H9 (cell line): ENCODE data around the gene ICAM2. TPM values are rescaled to one million over a fixed set of nuclear protein-coding genes. Genes with fewer than 3 reads are reported as not detected.

Experiments
- DNase-seq: peaks from one replicate; pipeline ENCODE4 v3.0.0-alpha.2; 2017
- H2AFZ ChIP-seq: one replicate; pipeline ENCODE4 v1.6.1; 2013; ENCODE audit warnings: mild to moderate bottlenecking, low read length, control low read depth, moderate library complexity
- H2AK5ac ChIP-seq: 2 replicates; pipeline ENCODE4 v1.6.1; 2013; ENCODE audit warnings: low read length, control low read depth, mixed read lengths; ENCODE audit not compliant: insufficient read length
- H2BK120ac ChIP-seq: one replicate; pipeline ENCODE4 v1.6.1; 2013; ENCODE audit warnings: low read depth, mild to moderate bottlenecking, low read length, control low read depth, inconsistent platforms; ENCODE audit not compliant: poor library complexity, severe bottlenecking
- H2BK12ac ChIP-seq: 2 replicates; pipeline ENCODE4 v1.6.1; 2013; ENCODE audit warnings: low read length, control low read depth, mixed read lengths, low read depth; ENCODE audit not compliant: insufficient read length
- H2BK15ac ChIP-seq: 2 replicates; pipeline ENCODE4 v1.6.1; 2013; ENCODE audit warnings: low read depth, low read length, control low read depth
- H2BK20ac ChIP-seq: one replicate; pipeline ENCODE4 v1.6.1; 2013; ENCODE audit warnings: low read depth, mild to moderate bottlenecking, low read length, control low read depth, inconsistent platforms; ENCODE audit not compliant: poor library complexity, severe bottlenecking
- H2BK5ac ChIP-seq: 2 replicates; pipeline ENCODE4 v1.6.1; 2013; ENCODE audit warnings: low read length, control low read depth, mixed read lengths; ENCODE audit not compliant: insufficient read length
- H3K14ac ChIP-seq: 2 replicates; pipeline ENCODE4 v1.6.1; 2013; ENCODE audit warnings: low read length, control low read depth; ENCODE audit not compliant: insufficient read depth
- H3K18ac ChIP-seq: 2 replicates; pipeline ENCODE4 v1.6.1; 2013; ENCODE audit warnings: low read depth, mild to moderate bottlenecking, mixed read lengths, low read length, control low read depth; ENCODE audit not compliant: insufficient read length
- H3K23ac ChIP-seq: 2 replicates; pipeline ENCODE4 v1.6.1; 2013; ENCODE audit warnings: low read length, control low read depth, mixed read lengths, low read depth; ENCODE audit not compliant: insufficient read length
- H3K23me2 ChIP-seq: 2 replicates; pipeline ENCODE4 v1.6.1; 2013; ENCODE audit warnings: low read depth, mild to moderate bottlenecking, mixed read lengths, low read length, control low read depth; ENCODE audit not compliant: insufficient read length, poor library complexity, severe bottlenecking
- H3K27ac ChIP-seq: 2 replicates; pipeline ENCODE4 v1.5.1; 2013; ENCODE audit warnings: low read length, control low read depth, mixed read lengths, low read depth; ENCODE audit not compliant: insufficient read length
- H3K27me3 ChIP-seq: 2 replicates; pipeline ENCODE4 v1.6.1; 2013; ENCODE audit warnings: low read length, control low read depth, inconsistent platforms; ENCODE audit not compliant: insufficient read depth
- H3K4ac ChIP-seq: 2 replicates; pipeline ENCODE4 v1.6.1; 2013; ENCODE audit warnings: low read depth, mild to moderate bottlenecking, control low read depth, inconsistent platforms, low read length, moderate library complexity
- H3K4me1 ChIP-seq: 2 replicates; pipeline ENCODE4 v1.6.1; 2013; ENCODE audit warnings: low read length, control low read depth, inconsistent platforms; ENCODE audit not compliant: insufficient read depth
- H3K4me2 ChIP-seq: 2 replicates; pipeline ENCODE4 v1.6.1; 2013; ENCODE audit warnings: low read length, control low read depth, mixed read lengths; ENCODE audit not compliant: insufficient read length, insufficient read depth
- H3K56ac ChIP-seq: 2 replicates; pipeline ENCODE4 v1.6.1; 2013; ENCODE audit warnings: low read depth, mild to moderate bottlenecking, mixed read lengths, low read length, control low read depth; ENCODE audit not compliant: insufficient read length
- H3K79me1 ChIP-seq: 2 replicates; pipeline ENCODE4 v1.6.1; 2013; ENCODE audit warnings: low read depth, mild to moderate bottlenecking, moderate library complexity, low read length, control low read depth, inconsistent platforms; ENCODE audit not compliant: insufficient read depth, poor library complexity, severe bottlenecking
- H3K79me2 ChIP-seq: 2 replicates; pipeline ENCODE4 v1.6.1; 2013; ENCODE audit warnings: low read length, control low read depth, inconsistent platforms; ENCODE audit not compliant: insufficient read depth
- H3K9ac ChIP-seq: 2 replicates; pipeline ENCODE4 v1.6.1; 2013; ENCODE audit warnings: low read length, control low read depth, mixed read lengths; ENCODE audit not compliant: insufficient read length; ENCODE audit errors: extremely low read depth
- H3K9me3 ChIP-seq: one replicate; pipeline ENCODE4 v1.6.1; 2013; ENCODE audit warnings: low read depth, low read length, inconsistent platforms; ENCODE audit not compliant: control insufficient read depth
- H3T11ph ChIP-seq: one replicate; pipeline ENCODE4 v1.6.1; 2013; ENCODE audit warnings: mild to moderate bottlenecking, low read length, control low read depth, inconsistent platforms
- H4K20me1 ChIP-seq: one replicate; pipeline ENCODE4 v1.6.1; 2013; ENCODE audit not compliant: control insufficient read depth, insufficient read length, insufficient read depth
- H4K5ac ChIP-seq: 2 replicates; pipeline ENCODE4 v1.6.1; 2013; ENCODE audit warnings: low read depth, mild to moderate bottlenecking, mixed read lengths, low read length, control low read depth; ENCODE audit not compliant: insufficient read length
- H4K8ac ChIP-seq: replicated peaks from 2 replicates; pipeline ENCODE4 v1.6.1; 2013; ENCODE audit warnings: low read length, control low read depth, mixed read lengths, low read depth; ENCODE audit not compliant: insufficient read length
- H4K91ac ChIP-seq: 2 replicates; pipeline ENCODE4 v1.6.1; 2013; ENCODE audit warnings: low read depth, mild to moderate bottlenecking, moderate library complexity, mixed read lengths, low read length, control low read depth; ENCODE audit not compliant: insufficient read length
- H3K27ac Mint-ChIP-seq, 3 experiments: 2 replicates in 2 of 3; 3 replicates in 1 of 3; pipeline ENCODE4 v1.8.0; 2020 to 2021; ENCODE audit warnings: mixed read lengths in 3 of 3, mild to moderate bottlenecking in 1 of 3, moderate library complexity in 1 of 3
- H3K27me3 Mint-ChIP-seq: 2 replicates; pipeline ENCODE4 v1.8.0; 2021; ENCODE audit warnings: low read depth, mild to moderate bottlenecking, moderate library complexity, mixed read lengths
- H3K36me3 Mint-ChIP-seq, 3 experiments: 2 replicates in 2 of 3; 3 replicates in 1 of 3; pipeline ENCODE4 v1.8.0; 2020 to 2021; ENCODE audit warnings: low read depth in 3 of 3, mixed read lengths in 3 of 3; ENCODE audit not compliant: insufficient read depth in 1 of 3
- H3K4me1 Mint-ChIP-seq, 2 experiments: 2 replicates each; pipeline ENCODE4 v1.8.0; 2020; ENCODE audit warnings: mixed read lengths in 2 of 2
- H3K4me3 Mint-ChIP-seq, 2 experiments: 2 replicates in 1 of 2; 3 replicates in 1 of 2; pipeline ENCODE4 v1.8.0; 2020 to 2021; ENCODE audit warnings: mild to moderate bottlenecking in 2 of 2, mixed read lengths in 2 of 2, moderate library complexity in 1 of 2
- H3K9me3 Mint-ChIP-seq, 2 experiments: 2 replicates in 1 of 2; 3 replicates in 1 of 2; pipeline ENCODE4 v1.8.0; 2020; ENCODE audit warnings: mild to moderate bottlenecking in 2 of 2, mixed read lengths in 2 of 2, moderate library complexity in 1 of 2
- CTCF ChIP-seq: fragments of 200-600 bp; sonication (generic); conservative IDR thresholded peaks from 3 replicates; pipeline ENCODE4 v1.8.0; 2021; ENCODE audit warnings: antibody characterized with exemption, mild to moderate bottlenecking
- WGBS: extraction: QIAGEN DNeasy Blood & Tissue Kit; methylation state at CpG from one replicate; pipeline ENCODE4 v1.1.7; 2013; ENCODE audit warnings: missing lambda C conversion rate, low lambda C conversion rate, mixed read lengths; ENCODE audit not compliant: insufficient read length; ENCODE audit errors: extremely low coverage; 5-methylcytosine and 5-hydroxymethylcytosine counted together
- total RNA-seq: library from RNA; stranded (reverse); gene quantifications from 2 replicates; pipeline ENCODE4 v1.2.1, GENCODE V29; 2021

ICAM2 gene
- total RNA-seq, 1 experiment from 2014 or later = 0.28 TPM

GRCh38 chr17:64067657-64068056 is 47.2 kb upstream of the ICAM2 start:
- Histone ChIP-seq H2BK12ac (no peak overlapping the region), H4K8ac (no peak overlapping the region), H3K56ac (no peak overlapping the region), H2BK20ac (no peak overlapping the region), H3K9me3 (peaks cover 9% of the 10 kb centered on the region), H2AK5ac (no peak overlapping the region), H3K79me1 (no peaks in the 10 kb centered on the region), H2BK15ac (no peak overlapping the region), H2AFZ (no peak overlapping the region), H3K23ac (no peak overlapping the region), H3K18ac (no peak overlapping the region), H3K4ac (no peak overlapping the region), H3K14ac (no peak overlapping the region), H3K27ac (no peak overlapping the region), H3K4me1 (no peaks in the 10 kb centered on the region), H3T11ph (no peak overlapping the region), H4K5ac (no peak overlapping the region), H3K9ac (no peak overlapping the region), H3K23me2 (no peaks in the 10 kb centered on the region), H3K79me2 (no peaks in the 10 kb centered on the region), H4K91ac (no peak overlapping the region), H3K4me2 (no peak overlapping the region), H4K20me1 (no peaks in the 10 kb centered on the region), H2BK120ac (no peak overlapping the region), H3K27me3 (no peaks in the 10 kb centered on the region), H2BK5ac (no peak overlapping the region)
- Mint-ChIP-seq H3K27me3 (no peaks in the 10 kb centered on the region; the same call in 1 of the 2 replicates), H3K4me3 (no peak overlapping the region), H3K27ac (no peak overlapping the region), H3K36me3 (peaks cover 28 to 34% (median 28%) of the 10 kb centered on the region in 3 experiments), H3K4me1 (peaks cover 9 to 10% of the 10 kb centered on the region in 2 experiments), H3K9me3 (peaks cover 16 to 18% of the 10 kb centered on the region in 2 experiments)
- WGBS = no CpG with 5 or more reads among the region's 3 CpGs
- DNase-seq = no peak
- TF ChIP-seq CTCF = no peak
